Gastrocnemius medialis (tissue), 4 donors: ENCODE data around the gene DHRSX. TPM values are rescaled to one million over a fixed set of nuclear protein-coding genes. Genes with fewer than 3 reads are reported as not detected.

Source experiments
- ATAC-seq, 2 donors: fragments of 150-250 bp; one replicate each; pipeline ENCODE4 v1.9.1; 2016
- DNase-seq, 2 donors: peaks; one replicate each; pipeline ENCODE4 v3.0.0-alpha.2; 2019
- H3K27ac ChIP-seq, 4 donors: fragments of 200-600 bp; sonication (generic); 1 replicate in 1 of 4; 2 replicates in 3 of 4; pipeline ENCODE4 v1.5.1; 2016 to 2018; ENCODE audit warnings: mild to moderate bottlenecking in 2 of 4, moderate library complexity in 1 of 4
- H3K27me3 ChIP-seq, 3 donors: fragments of 200-600 bp; sonication (generic) in 2 of 3; 1 replicate in 1 of 3; 2 replicates in 2 of 3; pipeline versions ENCODE4 v1.5.1 to v1.6.0; 2016 to 2019; ENCODE audit warnings: mild to moderate bottlenecking in 1 of 3, moderate library complexity in 1 of 3
- H3K36me3 ChIP-seq, 2 donors: fragments of 200-600 bp; sonication (generic) in 1 of 2; one replicate each; pipeline ENCODE4 v1.5.1; 2017 to 2018
- H3K4me1 ChIP-seq, 2 donors: fragments of 200-600 bp; sonication (generic) in 1 of 2; one replicate each; pipeline ENCODE4 v1.5.1; 2016 to 2017; ENCODE audit warnings: mild to moderate bottlenecking in 2 of 2
- H3K4me3 ChIP-seq, 4 donors: fragments of 200-600 bp; sonication (generic) in 3 of 4; 1 replicate in 1 of 4; 2 replicates in 3 of 4; pipeline ENCODE4 v1.5.1; 2016 to 2019; ENCODE audit warnings: mild to moderate bottlenecking in 2 of 4
- H3K9me3 ChIP-seq, 3 donors: fragments of 200-600 bp; sonication (generic) in 2 of 3; 1 replicate in 1 of 3; 2 replicates in 2 of 3; pipeline ENCODE4 v1.5.1; 2016 to 2019
- POLR2A ChIP-seq, 2 donors: fragments of 450-650 bp; IDR thresholded peaks; one replicate each; pipeline ENCODE4 v1.6.1; 2017; ENCODE audit warnings: antibody characterized with exemption in 2 of 2, mild to moderate bottlenecking in 2 of 2, moderate library complexity in 2 of 2
- in situ Hi-C, 4 donors: fragments of 200-750 bp; cut with MboI; loops; one replicate each; pipeline versions ENCODE4 v1.15.0 to v1.8.0; 2017; ENCODE audit warnings: low sequenced_read_pairs in 4 of 4
- intact Hi-C: fragments of 100-400 bp; cut with DNase I; formaldehyde crosslinking; loops from one replicate; pipeline ENCODE4 v1.15.1; 2023; ENCODE audit warnings: low total_unique reads
- total RNA-seq, 4 donors: library from RNA; depleted of rRNA; stranded (reverse); fragments of >200 nt; gene quantifications; one replicate each; pipeline versions ENCODE4 v1.1.0 to v1.2.3, GENCODE V29; 2016
- TF ChIP-seq, protein P1 (sequence below), 5 experiments: fragments of 450-650 bp in 3 of 5; fragments of 200-600 bp in 2 of 5; sonication (generic) in 2 of 5; IDR thresholded peaks in 4 of 5; conservative IDR thresholded peaks in 1 of 5; 1 replicate in 4 of 5; 2 replicates in 1 of 5; pipeline ENCODE4 v1.5.1; 2016 to 2019; ENCODE audit warnings: antibody characterized with exemption in 5 of 5, mild to moderate bottlenecking in 3 of 5, moderate library complexity in 3 of 5

DHRSX gene
- total RNA-seq, 4 donors from 2014 or later: 9.8 to 31.1 (median 13.6) TPM

- Histone ChIP-seq H3K4me3 (peak overlapping the region; percentile 63 to 88 (median 69)), H3K4me1 (peaks cover 23 to 29% of the 10 kb centered on the region in 2 donors), H3K36me3 (no peaks in the 10 kb centered on the region), H3K9me3 (no peaks in the 10 kb centered on the region), H3K27me3 (no peaks in the 10 kb centered on the region), H3K27ac (peak overlapping the region; percentile 81 to 99 (median 94))
- peak in 1 of 2 donors; percentile 33 for DNase-seq
- ATAC-seq: peak; percentile 68 to 78
- TF ChIP-seq POLR2A (IDR thresholded peaks at IDR 0.05): no peak
- TF ChIP-seq, protein P1, sequence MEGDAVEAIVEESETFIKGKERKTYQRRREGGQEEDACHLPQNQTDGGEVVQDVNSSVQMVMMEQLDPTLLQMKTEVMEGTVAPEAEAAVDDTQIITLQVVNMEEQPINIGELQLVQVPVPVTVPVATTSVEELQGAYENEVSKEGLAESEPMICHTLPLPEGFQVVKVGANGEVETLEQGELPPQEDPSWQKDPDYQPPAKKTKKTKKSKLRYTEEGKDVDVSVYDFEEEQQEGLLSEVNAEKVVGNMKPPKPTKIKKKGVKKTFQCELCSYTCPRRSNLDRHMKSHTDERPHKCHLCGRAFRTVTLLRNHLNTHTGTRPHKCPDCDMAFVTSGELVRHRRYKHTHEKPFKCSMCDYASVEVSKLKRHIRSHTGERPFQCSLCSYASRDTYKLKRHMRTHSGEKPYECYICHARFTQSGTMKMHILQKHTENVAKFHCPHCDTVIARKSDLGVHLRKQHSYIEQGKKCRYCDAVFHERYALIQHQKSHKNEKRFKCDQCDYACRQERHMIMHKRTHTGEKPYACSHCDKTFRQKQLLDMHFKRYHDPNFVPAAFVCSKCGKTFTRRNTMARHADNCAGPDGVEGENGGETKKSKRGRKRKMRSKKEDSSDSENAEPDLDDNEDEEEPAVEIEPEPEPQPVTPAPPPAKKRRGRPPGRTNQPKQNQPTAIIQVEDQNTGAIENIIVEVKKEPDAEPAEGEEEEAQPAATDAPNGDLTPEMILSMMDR (IDR thresholded peaks at IDR 0.05 in 4 of 5, conservative IDR thresholded peaks at IDR 0.05 in 1 of 5): no peak
- in situ Hi-C loops (no loop called here), intact Hi-C loops (loop anchor here (5.0 kb wide), 3 partner anchors 98 to 192 kb away; partner anchors contain the start of gene CD99)
Observed at GRCh38 chrX:2500091-2500802, 529 bp downstream of the DHRSX start.

DNA sequence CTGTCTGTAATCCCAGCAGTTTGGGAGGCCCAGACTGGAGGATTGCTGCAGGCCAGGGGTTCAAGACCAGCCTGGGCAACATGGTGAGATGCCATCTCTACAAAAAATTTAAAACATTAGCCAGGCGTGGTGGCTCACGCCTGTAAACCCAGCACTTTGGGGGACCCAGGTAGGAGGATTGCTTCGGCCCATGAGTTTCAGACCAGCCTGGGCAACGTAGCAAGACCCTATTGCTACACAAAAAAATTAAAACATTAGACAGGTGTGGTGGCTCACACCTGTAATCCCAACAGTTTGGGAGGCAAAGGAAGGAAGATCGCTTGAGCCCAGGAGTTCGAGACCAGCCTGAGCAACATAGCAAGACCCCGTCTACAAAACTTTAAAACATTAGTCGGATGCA, 1.3 kb downstream of the DHRSX start:
- peak overlapping the region; percentile 81 to 99 (median 94) for H3K27ac ChIP-seq
- no peaks in the 10 kb centered on the region for H3K36me3 ChIP-seq
- intact Hi-C loops: no loop called here
- no peak for ATAC-seq
- no peak for DNase-seq
- no peaks in the 10 kb centered on the region for H3K27me3 ChIP-seq
- H3K4me3 ChIP-seq: peak overlapping the region; percentile 63 to 88 (median 69)
- peaks cover 23 to 29% of the 10 kb centered on the region in 2 donors for H3K4me1 ChIP-seq
- H3K9me3 ChIP-seq: no peaks in the 10 kb centered on the region
- TF ChIP-seq, protein P1 (IDR thresholded peaks at IDR 0.05 in 4 of 5, conservative IDR thresholded peaks at IDR 0.05 in 1 of 5): no peak
- TF ChIP-seq POLR2A (IDR thresholded peaks at IDR 0.05): no peak
- in situ Hi-C loops: no loop called here

DNA sequence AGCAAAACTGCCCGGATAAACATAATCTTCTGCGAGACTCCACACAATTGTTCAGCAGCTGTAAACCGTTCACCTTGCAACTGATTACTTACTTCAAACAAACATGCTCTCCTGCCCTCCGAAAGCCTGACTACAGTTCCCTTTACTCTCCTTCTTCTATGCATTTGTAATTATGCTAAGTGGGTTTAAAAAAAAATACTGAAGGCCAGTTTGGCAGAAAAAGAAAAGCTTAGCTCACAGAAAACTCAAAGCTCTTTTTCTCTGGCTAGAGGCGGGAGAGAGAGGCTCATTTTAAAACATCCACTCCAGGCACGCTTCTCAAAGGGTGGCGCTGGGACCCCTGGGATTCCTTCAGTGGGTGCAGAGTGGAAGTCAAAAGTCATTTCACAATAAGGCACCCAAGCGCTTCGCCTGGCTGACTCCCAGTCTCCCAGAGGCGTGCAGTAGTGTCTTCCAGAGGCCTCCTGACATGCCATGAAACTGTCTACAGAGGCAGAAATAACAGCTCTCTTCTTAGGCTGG, 1.9 kb downstream of the DHRSX start:
- TF ChIP-seq POLR2A (IDR thresholded peaks at IDR 0.05): peak in 1 of 2 donors; percentile 33
- TF ChIP-seq, protein P1 (IDR thresholded peaks at IDR 0.05 in 4 of 5, conservative IDR thresholded peaks at IDR 0.05 in 1 of 5): no peak
- peak; percentile 73 to 82 for ATAC-seq
- in situ Hi-C loops (no loop called here), intact Hi-C loops (no loop called here)
- Histone ChIP-seq H3K27me3 (no peaks in the 10 kb centered on the region), H3K4me1 (peaks cover 23 to 29% of the 10 kb centered on the region in 2 donors), H3K9me3 (no peaks in the 10 kb centered on the region), H3K4me3 (peak overlapping the region; percentile 63 to 88 (median 69)), H3K36me3 (no peaks in the 10 kb centered on the region), H3K27ac (peak overlapping the region; percentile 81 to 99 (median 94))
- DNase-seq: peak; percentile 56 to 78

DNA sequence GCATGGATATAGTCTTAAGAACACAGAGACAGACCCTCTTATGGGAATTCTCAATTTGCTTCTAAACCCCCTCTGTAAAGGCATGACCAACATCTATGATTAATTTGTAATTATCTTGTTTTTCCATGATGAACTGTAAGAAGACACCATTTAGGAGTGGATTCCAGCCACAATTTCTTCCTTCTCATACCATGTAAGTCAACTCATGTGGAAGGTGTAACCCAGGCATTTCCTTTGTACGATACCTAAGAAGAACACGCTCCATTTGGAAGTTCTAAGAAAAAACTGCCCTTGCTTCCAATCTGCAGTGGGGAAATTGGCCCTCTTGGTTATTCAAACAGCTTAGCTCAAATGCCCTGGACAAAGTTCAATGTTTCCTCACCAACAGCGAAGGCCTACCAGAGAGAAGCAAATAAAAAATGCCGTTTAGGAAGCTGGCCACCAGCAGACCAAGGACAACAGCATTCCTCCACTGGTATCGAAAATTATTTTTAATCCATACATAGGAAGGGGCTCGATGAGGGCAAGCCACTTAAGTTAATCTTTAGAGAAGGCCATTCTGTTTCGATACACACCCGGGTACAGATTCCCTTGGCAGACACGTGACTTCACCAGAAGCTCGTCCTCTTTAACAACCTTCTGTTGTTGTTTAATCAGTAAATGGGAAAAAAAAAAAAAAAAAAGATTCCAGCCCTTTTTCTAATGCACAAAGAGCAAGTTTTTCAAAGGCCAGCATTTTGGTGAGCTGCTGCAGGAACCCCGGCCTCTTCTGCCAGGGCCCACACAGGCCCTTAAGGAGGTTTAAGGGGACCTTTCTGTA, 2.6 kb downstream of the DHRSX start:
- no peak for DNase-seq

More for the DNA sequence above, 2.6 kb downstream of the DHRSX start:
- Histone ChIP-seq H3K36me3 (no peaks in the 10 kb centered on the region), H3K4me1 (peaks cover 23 to 29% of the 10 kb centered on the region in 2 donors), H3K27ac (peak overlapping the region; percentile 81 to 99 (median 94)), H3K9me3 (no peaks in the 10 kb centered on the region), H3K27me3 (no peaks in the 10 kb centered on the region), H3K4me3 (peak overlapping the region; percentile 63 to 88 (median 69))
- peak; percentile 8 to 34 for ATAC-seq
- intact Hi-C loops: no loop called here
- TF ChIP-seq, protein P1 (IDR thresholded peaks at IDR 0.05 in 4 of 5, conservative IDR thresholded peaks at IDR 0.05 in 1 of 5): no peak
- TF ChIP-seq POLR2A (IDR thresholded peaks at IDR 0.05): no peak
- in situ Hi-C loops: no loop called here
